Progenitor cell of endocrine pancreas (in vitro differentiated cells): ENCODE results near the gene SCAMP5. TPM values are rescaled to one million over a fixed set of nuclear protein-coding genes. Genes with fewer than 3 reads are reported as not detected.

ENCODE experiments used
- DNase-seq: peaks from one replicate; pipeline ENCODE4 v3.0.0; 2021; ENCODE audit warnings: low spot score; ENCODE audit not compliant: unreplicated experiment
- H3K27ac Mint-ChIP-seq: 2 replicates; pipeline ENCODE4 v1.8.0; 2021; ENCODE audit warnings: mild to moderate bottlenecking, moderate library complexity, mixed read lengths
- H3K27me3 Mint-ChIP-seq: 2 replicates; pipeline ENCODE4 v1.8.0; 2021; ENCODE audit warnings: mixed read lengths
- H3K36me3 Mint-ChIP-seq: 2 replicates; pipeline ENCODE4 v1.8.0; 2022; ENCODE audit warnings: mixed read lengths; ENCODE audit not compliant: insufficient read depth
- H3K4me1 Mint-ChIP-seq: 2 replicates; pipeline ENCODE4 v1.8.0; 2021; ENCODE audit warnings: low read depth, mixed read lengths
- H3K4me3 Mint-ChIP-seq: 2 replicates; pipeline ENCODE4 v1.8.0; 2021; ENCODE audit warnings: low read depth, mild to moderate bottlenecking, moderate library complexity, mixed read lengths
- H3K9me3 Mint-ChIP-seq: 2 replicates; pipeline ENCODE4 v1.8.0; 2021; ENCODE audit warnings: low read depth, mixed read lengths
- total RNA-seq: library from RNA; stranded (reverse); gene quantifications from 2 replicates; pipeline ENCODE4 v1.2.1, GENCODE V29; 2021
- TF ChIP-seq, protein P1 (sequence below): fragments of 200-600 bp; sonication (generic); IDR thresholded peaks from one replicate; pipeline ENCODE4 v1.5.0; 2021; ENCODE audit warnings: antibody characterized with exemption, mild to moderate bottlenecking; ENCODE audit not compliant: unreplicated experiment

The SCAMP5 gene
- total RNA-seq, 1 donor from 2014 or later = 55.9 TPM

DNA sequence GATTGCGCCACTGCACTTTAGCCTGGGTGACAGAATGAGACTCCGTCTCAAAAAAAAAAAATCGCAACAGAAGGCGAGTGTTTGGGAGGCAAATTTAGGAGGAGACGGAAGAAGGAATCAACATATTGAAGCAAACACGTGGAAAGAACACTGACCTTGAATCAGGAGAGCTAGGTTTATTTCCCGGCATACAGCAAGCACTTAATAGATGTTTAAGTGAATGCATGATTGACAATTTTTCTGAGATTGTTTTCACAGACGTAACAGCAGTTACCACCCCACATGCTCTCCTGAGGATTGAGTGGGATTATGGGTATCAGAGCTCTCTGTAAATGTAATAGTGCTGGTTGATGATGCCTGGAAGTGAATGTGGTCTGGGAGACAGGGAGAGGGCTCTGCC is 33.1 kb upstream of the SCAMP5 start:
- no peak for DNase-seq
- no peak overlapping the region for H3K27ac Mint-ChIP-seq
- H3K36me3 Mint-ChIP-seq = no peaks in the 10 kb centered on the region
- TF ChIP-seq, protein P1, sequence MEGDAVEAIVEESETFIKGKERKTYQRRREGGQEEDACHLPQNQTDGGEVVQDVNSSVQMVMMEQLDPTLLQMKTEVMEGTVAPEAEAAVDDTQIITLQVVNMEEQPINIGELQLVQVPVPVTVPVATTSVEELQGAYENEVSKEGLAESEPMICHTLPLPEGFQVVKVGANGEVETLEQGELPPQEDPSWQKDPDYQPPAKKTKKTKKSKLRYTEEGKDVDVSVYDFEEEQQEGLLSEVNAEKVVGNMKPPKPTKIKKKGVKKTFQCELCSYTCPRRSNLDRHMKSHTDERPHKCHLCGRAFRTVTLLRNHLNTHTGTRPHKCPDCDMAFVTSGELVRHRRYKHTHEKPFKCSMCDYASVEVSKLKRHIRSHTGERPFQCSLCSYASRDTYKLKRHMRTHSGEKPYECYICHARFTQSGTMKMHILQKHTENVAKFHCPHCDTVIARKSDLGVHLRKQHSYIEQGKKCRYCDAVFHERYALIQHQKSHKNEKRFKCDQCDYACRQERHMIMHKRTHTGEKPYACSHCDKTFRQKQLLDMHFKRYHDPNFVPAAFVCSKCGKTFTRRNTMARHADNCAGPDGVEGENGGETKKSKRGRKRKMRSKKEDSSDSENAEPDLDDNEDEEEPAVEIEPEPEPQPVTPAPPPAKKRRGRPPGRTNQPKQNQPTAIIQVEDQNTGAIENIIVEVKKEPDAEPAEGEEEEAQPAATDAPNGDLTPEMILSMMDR = no peak
- H3K9me3 Mint-ChIP-seq = no peaks in the 10 kb centered on the region
- H3K4me1 Mint-ChIP-seq = peaks cover 5% of the 10 kb centered on the region
- no peak overlapping the region for H3K4me3 Mint-ChIP-seq
- H3K27me3 Mint-ChIP-seq = peaks cover 71% of the 10 kb centered on the region

GRCh38 chr15:74962671-74963070 is 32.7 kb upstream of the SCAMP5 start:
- TF ChIP-seq, protein P1 = no peak
- Mint-ChIP-seq H3K27ac (no peak overlapping the region), H3K27me3 (peaks cover 67% of the 10 kb centered on the region), H3K36me3 (no peaks in the 10 kb centered on the region), H3K4me1 (peaks cover 5% of the 10 kb centered on the region), H3K4me3 (no peak overlapping the region), H3K9me3 (no peaks in the 10 kb centered on the region)
- no peak for DNase-seq

DNA sequence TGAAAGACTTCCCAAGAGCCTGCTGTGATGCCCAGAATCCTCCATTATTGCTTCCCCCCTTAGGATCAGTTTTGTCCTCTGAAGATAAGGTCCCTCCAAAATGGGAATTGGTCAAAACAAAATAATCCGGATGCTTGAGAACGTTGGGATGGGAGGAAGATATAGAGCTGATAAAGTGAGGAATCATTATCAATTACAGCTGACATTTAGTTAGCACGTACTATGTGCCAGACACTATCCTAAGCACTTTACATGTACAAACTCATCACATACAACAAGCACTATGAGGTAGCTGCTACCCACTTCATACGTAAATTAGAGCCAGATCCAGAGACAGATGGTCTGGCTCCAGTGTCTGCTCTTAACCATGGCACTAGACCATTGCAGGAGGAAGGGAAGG is 32.1 kb upstream of the SCAMP5 start:
- H3K4me3 Mint-ChIP-seq = no peak overlapping the region
- no peak overlapping the region for H3K27ac Mint-ChIP-seq
- TF ChIP-seq, protein P1 = no peak
- H3K27me3 Mint-ChIP-seq = peaks cover 61% of the 10 kb centered on the region
- peaks cover 5% of the 10 kb centered on the region for H3K4me1 Mint-ChIP-seq
- no peaks in the 10 kb centered on the region for H3K36me3 Mint-ChIP-seq
- DNase-seq = no peak
- H3K9me3 Mint-ChIP-seq = no peaks in the 10 kb centered on the region

- peaks cover 46% of the 10 kb centered on the region for H3K27me3 Mint-ChIP-seq
- H3K36me3 Mint-ChIP-seq = no peaks in the 10 kb centered on the region
- H3K4me1 Mint-ChIP-seq = no peaks in the 10 kb centered on the region
- DNase-seq = no peak
- H3K4me3 Mint-ChIP-seq = no peak overlapping the region
- no peak overlapping the region for H3K27ac Mint-ChIP-seq
- no peaks in the 10 kb centered on the region for H3K9me3 Mint-ChIP-seq
- TF ChIP-seq, protein P1 = no peak
Observed at GRCh38 chr15:74964794-74965193, 30.6 kb upstream of the SCAMP5 start.

- Mint-ChIP-seq H3K27ac (no peak overlapping the region), H3K4me3 (no peak overlapping the region), H3K9me3 (no peaks in the 10 kb centered on the region), H3K36me3 (no peaks in the 10 kb centered on the region), H3K4me1 (no peaks in the 10 kb centered on the region), H3K27me3 (peaks cover 18% of the 10 kb centered on the region)
- DNase-seq = no peak
- TF ChIP-seq, protein P1 = no peak
Observed at GRCh38 chr15:74967670-74968069, 27.7 kb upstream of the SCAMP5 start.
